Kidney epithelial cell (primary cell): ENCODE measurements around the gene RGMA. TPM values are rescaled to one million over a fixed set of nuclear protein-coding genes. Genes with fewer than 3 reads are reported as not detected.

Experiments used
- DNase-seq: peaks from one replicate; pipeline ENCODE4 v3.0.0-alpha.2; 2010; ENCODE audit warnings: low read depth
- H3K27me3 ChIP-seq: 2 replicates; pipeline ENCODE4 v1.6.0; 2011; ENCODE audit warnings: low read length; ENCODE audit not compliant: control insufficient read depth, insufficient read depth
- H3K36me3 ChIP-seq: 2 replicates; pipeline ENCODE4 v1.5.1; 2011; ENCODE audit warnings: low read length; ENCODE audit not compliant: control insufficient read depth, insufficient read depth
- H3K4me3 ChIP-seq: 2 replicates; pipeline ENCODE4 v1.5.1; 2011; ENCODE audit warnings: low read depth, mild to moderate bottlenecking, control low read depth, low read length
- CTCF ChIP-seq: IDR thresholded peaks from 2 replicates; pipeline ENCODE4 v1.5.1; 2011; ENCODE audit warnings: mild to moderate bottlenecking, moderate library complexity, low read length, control low read depth, inconsistent platforms; ENCODE audit not compliant: insufficient read depth, poor library complexity, severe bottlenecking
- total RNA-seq: library from RNA; depleted of rRNA; stranded (reverse); fragments of >200 nt; gene quantifications from 2 replicates; pipeline ENCODE4 v1.2.3, GENCODE V29; 2015

Gene RGMA
- total RNA-seq, 1 donor from 2014 or later = 0.29 TPM

GRCh38 chr15:93049233-93049632, 39.8 kb downstream of the RGMA start:
- Histone ChIP-seq H3K4me3 (no peak overlapping the region), H3K36me3 (no peaks in the 10 kb centered on the region), H3K27me3 (no peaks in the 10 kb centered on the region)
- no peak for DNase-seq
- no peak for TF ChIP-seq CTCF

GRCh38 chr15:93048759-93049161, 40.3 kb downstream of the RGMA start:
- no peaks in the 10 kb centered on the region for H3K36me3 ChIP-seq
- no peak for TF ChIP-seq CTCF
- no peak for DNase-seq
- H3K4me3 ChIP-seq = no peak overlapping the region
- peaks cover under 1% of the 10 kb centered on the region for H3K27me3 ChIP-seq

DNA sequence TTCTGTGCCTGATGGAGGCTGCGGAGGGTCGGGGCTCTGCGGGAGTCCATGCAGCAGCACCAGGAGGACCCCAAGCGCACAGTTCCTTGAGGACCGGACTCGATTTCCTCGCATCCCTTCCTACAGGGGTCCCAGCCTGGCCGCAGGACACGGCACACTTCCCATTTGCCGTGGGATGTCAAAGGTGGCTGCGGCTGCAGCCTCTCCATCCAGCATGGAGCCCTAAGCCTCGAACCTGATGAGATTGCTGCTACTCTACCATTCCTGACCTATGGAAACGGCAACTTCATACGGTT, 40.6 kb downstream of the RGMA start:
- DNase-seq = no peak
- no peak for TF ChIP-seq CTCF

DNA sequence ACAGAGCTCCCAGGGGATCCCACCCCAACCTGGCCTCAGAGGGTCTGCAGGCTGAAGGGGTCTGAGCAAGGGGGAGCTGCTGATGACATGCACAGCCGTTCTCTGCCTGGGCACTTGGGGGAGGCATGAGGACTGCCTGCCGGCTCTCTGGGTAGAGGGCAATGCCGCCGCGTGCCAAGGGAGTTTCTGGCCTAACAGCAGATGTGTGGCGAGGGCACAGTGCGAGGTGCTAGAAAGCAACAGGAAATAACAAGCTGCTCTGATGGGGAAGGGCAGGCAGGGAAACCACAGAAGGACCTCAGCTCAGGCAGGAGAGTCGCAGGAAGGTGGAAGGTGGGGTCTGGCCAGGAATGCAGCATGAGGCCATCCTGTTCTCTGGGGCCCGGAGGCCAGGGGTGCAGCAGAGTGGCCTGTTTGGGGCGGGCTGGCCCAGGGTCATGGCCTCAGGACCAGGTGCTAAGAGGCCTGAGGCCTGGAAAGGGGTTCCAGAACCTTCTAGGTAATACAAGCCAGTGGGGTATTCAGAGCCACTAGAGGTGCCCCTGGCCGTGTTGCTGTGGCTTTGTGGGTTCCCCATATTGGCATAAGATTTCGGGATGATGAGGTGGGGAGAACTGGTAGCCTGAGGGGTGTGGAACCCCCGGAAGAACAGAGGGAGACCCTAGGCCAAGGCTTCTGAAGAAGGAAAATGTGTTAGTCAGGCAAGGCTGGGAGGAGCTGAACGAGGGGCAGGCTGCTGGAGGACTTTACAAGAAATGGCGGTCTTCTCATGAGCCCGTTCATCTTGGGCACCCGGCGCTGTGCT, 41.2 kb downstream of the RGMA start:
- no peak for DNase-seq
- Histone ChIP-seq H3K36me3 (no peaks in the 10 kb centered on the region), H3K4me3 (no peak overlapping the region), H3K27me3 (peaks cover 2% of the 10 kb centered on the region)
- TF ChIP-seq CTCF = no peak

More for the DNA sequence above, 40.6 kb downstream of the RGMA start:
- Histone ChIP-seq H3K4me3 (no peak overlapping the region), H3K27me3 (peaks cover 2% of the 10 kb centered on the region), H3K36me3 (no peaks in the 10 kb centered on the region)

- Histone ChIP-seq H3K4me3 (no peak overlapping the region), H3K36me3 (no peaks in the 10 kb centered on the region), H3K27me3 (peaks cover 2% of the 10 kb centered on the region)
- no peak for TF ChIP-seq CTCF
- DNase-seq = no peak
These were observed 42.3 kb downstream of the RGMA start for GRCh38 chr15:93046721-93047120.

DNA sequence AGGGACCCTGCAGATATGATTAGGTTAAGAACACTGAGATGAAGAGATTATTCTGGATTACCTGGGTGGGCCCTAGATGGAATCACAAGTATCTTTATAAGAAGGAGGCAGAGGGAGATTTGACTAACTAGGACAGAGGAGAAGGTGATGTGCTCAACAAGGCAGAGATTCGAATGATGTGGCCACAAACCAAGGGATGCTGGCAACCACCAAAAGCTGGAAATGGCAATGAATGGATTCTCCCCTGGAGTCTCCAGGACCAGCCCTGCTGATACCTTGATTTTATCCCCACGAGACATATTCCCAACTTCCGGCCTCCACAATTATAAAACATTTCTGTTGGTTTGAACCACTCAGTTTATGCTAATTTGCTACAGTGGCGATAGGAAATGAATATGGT, 42.9 kb downstream of the RGMA start:
- DNase-seq = no peak
- H3K4me3 ChIP-seq = no peak overlapping the region
- H3K27me3 ChIP-seq = peaks cover 2% of the 10 kb centered on the region
- H3K36me3 ChIP-seq = no peaks in the 10 kb centered on the region
- TF ChIP-seq CTCF = no peak
